Upper lobe of right lung (tissue), 1 donor: Measurements from ENCODE around the gene PRICKLE1. TPM values are rescaled to one million over a fixed set of nuclear protein-coding genes. Genes with fewer than 3 reads are reported as not detected.

ENCODE experiments used
- ATAC-seq: fragments of 200-7000 bp; cut with Tn5 transposase; one replicate; pipeline ENCODE4 v1.9.1; 2020; ENCODE audit warnings: mild to moderate bottlenecking, moderate library complexity
- DNase-seq: peaks from one replicate; pipeline ENCODE4 v3.0.0-alpha.2; 2020
- H3K27ac ChIP-seq: fragments of 200-600 bp; one replicate; pipeline ENCODE4 v1.8.0; 2022
- H3K27me3 ChIP-seq: fragments of 200-600 bp; one replicate; pipeline ENCODE4 v1.8.0; 2022; ENCODE audit warnings: mild to moderate bottlenecking
- H3K36me3 ChIP-seq: fragments of 200-600 bp; one replicate; pipeline ENCODE4 v1.8.0; 2022
- H3K4me1 ChIP-seq: fragments of 200-600 bp; one replicate; pipeline ENCODE4 v1.8.0; 2022
- H3K4me3 ChIP-seq: fragments of 200-600 bp; one replicate; pipeline ENCODE4 v1.8.0; 2022; ENCODE audit warnings: mild to moderate bottlenecking
- H3K9me3 ChIP-seq: fragments of 200-600 bp; one replicate; pipeline ENCODE4 v1.8.0; 2022
- intact Hi-C: fragments of 100-400 bp; cut with DNase I; formaldehyde crosslinking; loops from one replicate; pipeline ENCODE4 v1.11.0; 2022
- total RNA-seq: library from RNA; stranded (reverse); fragmentation: NEBNext Ultra II Directional; extraction: Animal tissue kit (Norgen Biotek cat#: 25700); gene quantifications from one replicate; pipeline ENCODE4 v1.2.1, GENCODE V29; 2021
- TF ChIP-seq, protein P1 (sequence below): fragments of 200-600 bp; IDR thresholded peaks from one replicate; pipeline ENCODE4 v1.8.0; 2022; ENCODE audit warnings: antibody characterized with exemption
- donor health status: DM: no; HTN: yes; CAD: no; lungs with severe emphysema.

The PRICKLE1 gene
- total RNA-seq, 1 donor from 2014 or later, result 18.4 TPM

DNA sequence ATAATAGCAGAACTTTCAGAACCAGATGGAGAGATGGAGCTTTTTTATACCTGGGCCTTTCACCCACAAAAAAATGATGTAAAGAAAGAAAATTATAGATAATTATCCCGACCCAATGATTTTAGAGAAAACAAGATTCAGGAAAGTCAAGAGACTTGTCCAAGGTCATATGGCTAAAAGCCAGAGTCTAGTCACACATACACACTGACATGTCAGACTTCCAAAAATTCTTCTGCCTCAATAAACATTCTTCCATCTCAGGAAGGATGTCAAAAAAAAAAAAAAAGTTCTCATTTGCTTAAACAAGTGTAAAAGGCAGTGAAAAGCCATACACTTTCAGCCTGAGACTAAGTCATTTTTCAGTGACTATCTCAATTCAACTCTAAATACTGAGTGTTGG, 116.0 kb downstream of the PRICKLE1 start:
- H3K27me3 ChIP-seq, result no peaks in the 10 kb centered on the region
- H3K27ac ChIP-seq, result no peak overlapping the region
- no peaks in the 10 kb centered on the region for H3K9me3 ChIP-seq
- H3K4me1 ChIP-seq, result peaks cover 11% of the 10 kb centered on the region
- ATAC-seq, result no peak
- H3K4me3 ChIP-seq, result no peak overlapping the region
- H3K36me3 ChIP-seq, result peaks cover 21% of the 10 kb centered on the region
- no peak for DNase-seq
- intact Hi-C loops, result no loop called here
- TF ChIP-seq, protein P1, sequence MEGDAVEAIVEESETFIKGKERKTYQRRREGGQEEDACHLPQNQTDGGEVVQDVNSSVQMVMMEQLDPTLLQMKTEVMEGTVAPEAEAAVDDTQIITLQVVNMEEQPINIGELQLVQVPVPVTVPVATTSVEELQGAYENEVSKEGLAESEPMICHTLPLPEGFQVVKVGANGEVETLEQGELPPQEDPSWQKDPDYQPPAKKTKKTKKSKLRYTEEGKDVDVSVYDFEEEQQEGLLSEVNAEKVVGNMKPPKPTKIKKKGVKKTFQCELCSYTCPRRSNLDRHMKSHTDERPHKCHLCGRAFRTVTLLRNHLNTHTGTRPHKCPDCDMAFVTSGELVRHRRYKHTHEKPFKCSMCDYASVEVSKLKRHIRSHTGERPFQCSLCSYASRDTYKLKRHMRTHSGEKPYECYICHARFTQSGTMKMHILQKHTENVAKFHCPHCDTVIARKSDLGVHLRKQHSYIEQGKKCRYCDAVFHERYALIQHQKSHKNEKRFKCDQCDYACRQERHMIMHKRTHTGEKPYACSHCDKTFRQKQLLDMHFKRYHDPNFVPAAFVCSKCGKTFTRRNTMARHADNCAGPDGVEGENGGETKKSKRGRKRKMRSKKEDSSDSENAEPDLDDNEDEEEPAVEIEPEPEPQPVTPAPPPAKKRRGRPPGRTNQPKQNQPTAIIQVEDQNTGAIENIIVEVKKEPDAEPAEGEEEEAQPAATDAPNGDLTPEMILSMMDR, result no peak

DNA sequence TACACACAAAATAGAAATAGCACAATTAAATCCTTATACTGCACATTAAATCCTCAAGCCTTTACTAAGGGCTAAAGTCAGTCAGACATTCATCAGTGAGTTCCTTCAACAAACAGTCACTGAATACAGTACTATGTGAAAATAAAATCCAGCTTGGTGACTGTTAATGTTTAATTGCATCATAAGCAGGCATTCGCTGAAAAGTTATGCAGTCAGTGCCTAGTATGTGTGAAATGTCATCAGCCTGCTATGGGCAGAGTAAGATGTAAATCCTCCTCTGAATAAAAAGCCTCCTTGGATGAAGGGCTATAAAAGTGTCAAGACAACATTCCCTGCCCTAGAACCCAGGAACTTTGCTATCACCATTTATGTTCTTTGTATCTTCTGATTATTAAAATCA, 116.4 kb downstream of the PRICKLE1 start:
- TF ChIP-seq, protein P1, result no peak
- ATAC-seq (no peak), DNase-seq (no peak)
- Histone ChIP-seq H3K27me3 (no peaks in the 10 kb centered on the region), H3K9me3 (no peaks in the 10 kb centered on the region), H3K27ac (no peak overlapping the region), H3K4me3 (no peak overlapping the region), H3K36me3 (peaks cover 21% of the 10 kb centered on the region), H3K4me1 (peaks cover 11% of the 10 kb centered on the region)
- intact Hi-C loops, result no loop called here

DNA sequence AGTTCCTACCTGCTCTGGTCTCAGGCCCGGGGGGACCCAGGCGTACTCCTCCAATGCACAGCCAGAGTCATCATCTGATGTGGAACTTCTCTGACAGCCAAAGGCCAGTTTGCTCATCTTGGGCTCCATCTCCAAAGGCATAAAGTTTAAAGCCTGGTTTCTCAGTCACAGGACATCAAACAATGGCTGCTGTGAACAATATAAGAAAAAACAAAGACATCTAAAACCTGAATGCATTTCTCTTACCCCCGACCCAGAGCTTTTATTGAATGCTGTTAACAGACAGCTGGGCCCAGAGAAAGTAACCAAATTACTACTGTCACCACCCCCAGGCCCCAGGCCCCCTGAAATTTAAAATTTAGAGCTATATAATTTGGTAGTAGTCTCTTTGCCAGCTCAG, 117.2 kb downstream of the PRICKLE1 start:
- Histone ChIP-seq H3K36me3 (peaks cover 28% of the 10 kb centered on the region), H3K4me1 (peaks cover 11% of the 10 kb centered on the region), H3K27ac (no peak overlapping the region), H3K27me3 (no peaks in the 10 kb centered on the region), H3K4me3 (no peak overlapping the region), H3K9me3 (no peaks in the 10 kb centered on the region)
- TF ChIP-seq, protein P1, result no peak
- no peak for ATAC-seq
- no peak for DNase-seq
- intact Hi-C loops, result no loop called here

DNA sequence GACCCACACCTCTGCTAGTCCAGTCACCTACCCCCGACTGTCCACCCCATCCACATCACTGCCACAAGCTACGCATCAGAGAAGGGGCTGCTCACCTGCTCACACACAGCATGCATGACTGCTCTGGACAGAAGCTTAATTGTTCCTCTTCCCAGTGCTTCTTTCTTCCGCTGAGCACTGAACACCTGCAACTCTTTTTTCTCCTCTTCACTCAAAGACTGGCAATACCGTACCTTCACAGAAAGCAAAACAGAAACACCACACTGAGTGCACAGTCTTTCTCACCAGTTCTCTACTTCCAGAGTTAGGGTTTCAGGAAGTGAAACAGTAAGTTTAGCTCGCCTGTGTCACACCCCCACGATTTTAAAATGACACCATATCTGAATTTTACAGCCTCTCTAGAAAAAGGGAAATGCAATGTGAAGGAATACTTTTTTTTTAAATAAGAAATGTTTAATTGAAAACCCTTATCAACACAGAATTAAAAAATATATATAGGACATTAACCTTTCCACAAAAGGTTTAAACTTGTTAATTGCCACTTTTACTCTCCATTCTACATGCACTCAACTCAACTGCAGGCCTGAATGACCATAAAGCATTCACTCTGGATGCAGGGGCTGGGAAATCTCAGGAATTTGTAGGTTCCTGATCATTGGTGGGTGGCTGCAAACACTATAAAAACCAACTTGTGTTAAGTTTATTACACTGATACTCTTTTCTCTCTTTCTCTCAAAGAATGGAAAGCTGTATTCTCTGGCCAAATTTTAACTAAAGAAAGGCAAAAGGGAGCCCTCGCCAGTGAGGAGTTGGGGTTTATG, 120.0 kb downstream of the PRICKLE1 start:
- no peak overlapping the region for H3K27ac ChIP-seq
- intact Hi-C loops, result no loop called here
- ATAC-seq (peak; percentile 89), DNase-seq (no peak)
- no peaks in the 10 kb centered on the region for H3K9me3 ChIP-seq
- peak overlapping the region; percentile 29 for H3K4me3 ChIP-seq
- H3K36me3 ChIP-seq, result peaks cover 57% of the 10 kb centered on the region
- H3K27me3 ChIP-seq, result no peaks in the 10 kb centered on the region
- TF ChIP-seq, protein P1, result no peak
- peaks cover 11% of the 10 kb centered on the region for H3K4me1 ChIP-seq

DNA sequence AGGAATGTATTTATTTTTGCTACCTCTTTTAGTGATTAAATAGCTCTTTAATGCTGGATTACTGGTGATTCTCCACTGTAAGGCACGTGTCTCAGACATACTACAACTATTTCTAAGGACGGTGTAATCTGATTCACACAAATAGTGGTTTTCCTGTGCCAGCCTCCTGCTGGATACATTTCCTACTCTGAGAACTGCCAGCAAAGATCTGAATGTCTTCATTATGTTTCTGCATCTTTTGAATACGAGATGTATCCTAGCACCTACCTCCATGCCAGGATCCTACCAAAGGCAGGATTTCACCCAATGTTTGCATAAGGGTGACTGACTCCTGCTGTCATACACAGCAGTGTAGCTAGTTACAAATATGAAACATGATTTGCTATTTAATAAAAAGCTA, 120.6 kb downstream of the PRICKLE1 start:
- Histone ChIP-seq H3K27me3 (no peaks in the 10 kb centered on the region), H3K36me3 (peaks cover 63% of the 10 kb centered on the region), H3K4me3 (peak overlapping the region; percentile 29), H3K4me1 (peaks cover 8% of the 10 kb centered on the region), H3K27ac (no peak overlapping the region), H3K9me3 (no peaks in the 10 kb centered on the region)
- ATAC-seq (no peak), DNase-seq (no peak)
- intact Hi-C loops, result no loop called here
- TF ChIP-seq, protein P1, result no peak
